OCI-LY3 (cell line): ENCODE data around the gene SSBP1.

ENCODE experiments used
- H2AFZ ChIP-seq: fragments of 200-600, 300-600 bp; shearing (Covaris generic); 2 replicates; pipeline ENCODE4 v1.6.0; 2014; ENCODE audit warnings: antibody characterized with exemption, low read depth, low read length
- H3K27ac ChIP-seq: fragments of 200-600, 300-600 bp; sonication (generic); 2 replicates; pipeline ENCODE4 v1.5.1; 2014; ENCODE audit warnings: mild to moderate bottlenecking, low read length, moderate library complexity, mixed read lengths
- H3K27me3 ChIP-seq: fragments of 200-600, 300-600 bp; sonication (generic); 2 replicates; pipeline ENCODE4 v1.6.1; 2014; ENCODE audit warnings: low read depth, low read length, mixed read lengths
- H3K36me3 ChIP-seq: fragments of 200-600, 300-600 bp; sonication (generic); replicated peaks from 2 replicates; pipeline ENCODE3; 2014; ENCODE audit warnings: low read depth, low read length, mixed read lengths
- H3K4me1 ChIP-seq: fragments of 300-600, 200-600 bp; sonication (generic); 2 replicates; pipeline ENCODE4 v1.6.1; 2014; ENCODE audit warnings: low read length, mixed read lengths
- H3K4me2 ChIP-seq: fragments of 200-600, 300-600 bp; sonication (generic); 2 replicates; pipeline ENCODE4 v1.6.1; 2014; ENCODE audit warnings: low read length, mixed read lengths
- H3K4me3 ChIP-seq: fragments of 300-600, 200-600 bp; sonication (generic); 2 replicates; pipeline ENCODE4 v1.5.1; 2014; ENCODE audit warnings: antibody characterized with exemption, mild to moderate bottlenecking, low read length, moderate library complexity
- H3K79me2 ChIP-seq: fragments of 300-600, 200-600 bp; shearing (Covaris generic); 2 replicates; pipeline ENCODE4 v1.6.1; 2014; ENCODE audit warnings: mild to moderate bottlenecking, low read length, mixed read lengths
- H3K9ac ChIP-seq: fragments of 300-600, 200-600 bp; shearing (Covaris generic); 2 replicates; pipeline ENCODE4 v1.6.0; 2014; ENCODE audit warnings: mild to moderate bottlenecking, low read length, moderate library complexity
- H3K9me3 ChIP-seq: fragments of 200-600, 300-600 bp; shearing (Covaris generic); 2 replicates; pipeline ENCODE4 v1.6.1; 2014; ENCODE audit warnings: low read length, mixed read lengths; ENCODE audit not compliant: insufficient read depth
- H4K20me1 ChIP-seq: fragments of 200-600, 300-600 bp; sonication (generic); 2 replicates; pipeline ENCODE4 v1.6.1; 2016; ENCODE audit warnings: low read length, mixed read lengths; ENCODE audit not compliant: insufficient read depth
- CTCF ChIP-seq: fragments of 200-600, 300-600 bp; sonication (generic); IDR thresholded peaks from 2 replicates; pipeline ENCODE4 v1.5.1; 2014; ENCODE audit warnings: antibody characterized with exemption, low read length, low read depth
- EZH2phosphoT487 ChIP-seq: fragments of 200-600 bp; shearing (Covaris generic); IDR thresholded peaks from 2 replicates; pipeline ENCODE4 v1.6.1; 2018; ENCODE audit warnings: antibody characterized with exemption, mixed run types, low read depth

The SSBP1 gene

GRCh38 chr7:141701489-141702046 is 36.6 kb upstream of the SSBP1 start:
- TF ChIP-seq EZH2phosphoT487 (no peak), CTCF (no peak)
- Histone ChIP-seq H3K4me1 (peaks cover 24% of the 10 kb centered on the region), H3K9ac (peak overlapping the region; percentile 76), H3K27ac (no peak overlapping the region), H3K36me3 (no peaks in the 10 kb centered on the region), H3K4me2 (peak overlapping the region; percentile 63), H3K4me3 (peak overlapping the region; percentile 93), H3K27me3 (peaks cover 12% of the 10 kb centered on the region), H3K79me2 (peaks cover 26% of the 10 kb centered on the region), H3K9me3 (no peaks in the 10 kb centered on the region), H2AFZ (0 out of 2 replicates have a peak overlapping the region, but pooled peaks have one; percentile 73), H4K20me1 (peaks cover 29% of the 10 kb centered on the region)

GRCh38 chr7:141702047-141702567 is 36.1 kb upstream of the SSBP1 start, which contains the start of gene DENND11:
Gene DENND11 (minus strand): TSS chr7:141702166. CDS start chr7:141702153, 13 bp downstream.
- Histone ChIP-seq H3K27me3 (peaks cover 15% of the 10 kb centered on the region), H4K20me1 (peaks cover 24% of the 10 kb centered on the region), H3K4me1 (peaks cover 24% of the 10 kb centered on the region), H2AFZ (peak within 1 kb of the TSS; percentile 75), H3K79me2 (peaks cover 21% of the 10 kb centered on the region), H3K36me3 (no peaks in the 10 kb centered on the region), H3K27ac (no peak within 1 kb of the TSS), H3K4me3 (peak within 1 kb of the TSS; percentile 93), H3K4me2 (peak within 1 kb of the TSS; percentile 86), H3K9ac (peak within 1 kb of the TSS; percentile 76), H3K9me3 (no peaks in the 10 kb centered on the region)
- TF ChIP-seq CTCF (no peak), EZH2phosphoT487 (no peak)

- peak overlapping the region; percentile 79 for H3K4me2 ChIP-seq
- peaks cover 16% of the 10 kb centered on the region for H4K20me1 ChIP-seq
- H3K27ac ChIP-seq, result no peak overlapping the region
- peaks cover 15% of the 10 kb centered on the region for H3K27me3 ChIP-seq
- peak overlapping the region; percentile 84; the same call in 1 of the 2 replicates for H3K4me3 ChIP-seq
- no peak overlapping the region; the same call in 1 of the 2 replicates for H2AFZ ChIP-seq
- peaks cover 13% of the 10 kb centered on the region for H3K79me2 ChIP-seq
- peak overlapping the region; percentile 39; the same call in 1 of the 2 replicates for H3K9ac ChIP-seq
- H3K9me3 ChIP-seq, result no peaks in the 10 kb centered on the region
- H3K36me3 ChIP-seq, result no peaks in the 10 kb centered on the region
- TF ChIP-seq CTCF (no peak), EZH2phosphoT487 (no peak)
- peaks cover 24% of the 10 kb centered on the region for H3K4me1 ChIP-seq
Measured at GRCh38 chr7:141702892-141703291, 35.3 kb upstream of the SSBP1 start.

- no peak overlapping the region for H3K9ac ChIP-seq
- peaks cover 15% of the 10 kb centered on the region for H3K27me3 ChIP-seq
- H3K36me3 ChIP-seq, result no peaks in the 10 kb centered on the region
- peaks cover 5% of the 10 kb centered on the region for H4K20me1 ChIP-seq
- H3K4me1 ChIP-seq, result peaks cover 12% of the 10 kb centered on the region
- H2AFZ ChIP-seq, result no peak overlapping the region
- TF ChIP-seq EZH2phosphoT487 (no peak), CTCF (no peak)
- H3K4me3 ChIP-seq, result no peak overlapping the region
- no peak overlapping the region for H3K27ac ChIP-seq
- H3K4me2 ChIP-seq, result no peak overlapping the region
- H3K9me3 ChIP-seq, result no peaks in the 10 kb centered on the region
- peaks cover 5% of the 10 kb centered on the region for H3K79me2 ChIP-seq
Measured at GRCh38 chr7:141704112-141704511, 34.0 kb upstream of the SSBP1 start.
